ENCODE data around the gene ACTR3C. TPM values are rescaled to one million over a fixed set of nuclear protein-coding genes. Genes with fewer than 3 reads are reported as not detected.

ACTR3C gene
- total and polyA plus RNA-seq, 2 experiments from 2014 or later, result 1.5 to 3.5 TPM

DNA sequence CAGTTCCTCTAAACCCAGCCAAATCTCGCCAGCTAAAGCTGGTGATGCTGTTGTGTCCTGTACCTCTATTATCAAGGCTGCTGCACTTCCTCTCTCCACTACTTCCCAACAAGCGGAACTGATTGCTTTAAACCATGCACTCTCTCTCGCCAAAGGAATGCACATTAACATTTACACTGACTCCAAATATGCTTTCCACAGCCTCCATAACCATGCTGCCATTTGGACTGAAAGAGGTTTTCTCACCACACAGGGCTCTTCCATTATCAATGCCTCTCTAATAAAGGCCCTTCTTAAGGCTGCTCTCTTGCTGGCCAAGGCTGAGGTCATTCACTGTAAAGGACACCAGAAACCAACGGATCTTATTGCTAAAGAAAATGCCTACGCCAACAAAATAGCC is 11.6 kb downstream of the ACTR3C start:
- Mint-ChIP-seq H3K27ac (no peak overlapping the region), H3K36me3 (ENCODE audit: low read depth) (peaks cover 13% of the 10 kb centered on the region), H3K27me3 (ENCODE audit: insufficient read depth, low read depth, poor library complexity) (peaks cover 32% of the 10 kb centered on the region), H3K9me3 (peaks cover 21% of the 10 kb centered on the region), H3K4me1 (peaks cover 21% of the 10 kb centered on the region), H3K4me3 (no peak overlapping the region)
- TF ChIP-seq ETS1 (IDR thresholded peaks at IDR 0.05) (no peak), CREB1 (CRISPR knock-in tag; IDR thresholded peaks at IDR 0.05; ENCODE audit: low read depth) (no peak), REST (IDR thresholded peaks at IDR 0.05; ENCODE audit: unreplicated experiment) (no peak), EZH2phosphoT487 (IDR thresholded peaks at IDR 0.05; ENCODE audit: unreplicated experiment) (no peak), EZH2 (IDR thresholded peaks at IDR 0.05; ENCODE audit: low read depth, unreplicated experiment) (no peak), POLR2AphosphoS5 (IDR thresholded peaks at IDR 0.05; ENCODE audit: low read depth) (no peak), ZNF114 (CRISPR knock-in tag; IDR thresholded peaks at IDR 0.05) (no peak), CTCF (conservative IDR thresholded peaks at IDR 0.05; ENCODE audit: low read depth in 2 of 2) (no peak), NANOG (IDR thresholded peaks at IDR 0.05; ENCODE audit: borderline replicate concordance) (no peak), STAT1 (IDR thresholded peaks at IDR 0.05; ENCODE audit: unreplicated experiment) (no peak), ZNF331 (CRISPR knock-in tag; IDR thresholded peaks at IDR 0.05; ENCODE audit: low read depth) (no peak), JUNB (IDR thresholded peaks at IDR 0.05; ENCODE audit: unreplicated experiment) (no peak)
- Histone ChIP-seq H3K4me3 (peak overlapping the region; percentile 2; the same call in 1 of the 2 replicates), H3K9me2 (ENCODE audit: insufficient read depth) (no peaks in the 10 kb centered on the region), H3K27ac (ENCODE audit: low read depth) (no peak overlapping the region), H4K20me1 (replicated peaks; ENCODE audit: insufficient read depth) (no peaks in the 10 kb centered on the region), H3K4me2 (peak overlapping the region; percentile 46; the same call in 1 of the 2 replicates), H3K79me2 (replicated peaks; ENCODE audit: insufficient read depth) (no peaks in the 10 kb centered on the region), H3K27me3 (ENCODE audit: insufficient read depth) (0 out of 2 replicates have a peak, but pooled peaks cover 3% of the 10 kb centered on the region), H3F3A (replicated peaks; ENCODE audit: low read depth) (no peaks in the 10 kb centered on the region; the same call in 1 of the 2 replicates), H2AFZ (no peak overlapping the region), H3K36me3 (ENCODE audit: insufficient read depth) (no peaks in the 10 kb centered on the region), H3K4me1 (ENCODE audit: insufficient read depth) (peaks cover 38% of the 10 kb centered on the region)
- DNase-seq (ENCODE audit: low spot score) (no peak), ATAC-seq (no peak)
